Measurements from ENCODE around the gene SLC35B2.
A peak's percentile ranks its signal among the peaks of the same experiment; 100 is the strongest.

Gene SLC35B2

GRCh38 chr6:44245912-44246662 lies 11.2 kb downstream of the SLC35B2 start:
- peak; percentile 81 for DNase-seq (ENCODE audit: low read depth, low spot score)
- Histone ChIP-seq H3K9me3 (ENCODE audit: insufficient read depth, low read length) (no peaks in the 10 kb centered on the region), H3K27me3 (ENCODE audit: insufficient read depth, insufficient read length) (no peaks in the 10 kb centered on the region), H3K4me3 (ENCODE audit: insufficient read length, low read depth) (peak overlapping the region; percentile 72), H3K36me3 (ENCODE audit: insufficient read depth, insufficient read length, low read length) (peaks cover 38% of the 10 kb centered on the region), H3K9ac (ENCODE audit: insufficient read length, low read depth) (peak overlapping the region; percentile 87), H3K4me1 (ENCODE audit: insufficient read depth, insufficient read length) (peaks cover 3% of the 10 kb centered on the region)
- no peak for TF ChIP-seq YY1 (IDR thresholded peaks at IDR 0.05; ENCODE audit: insufficient read depth, insufficient read length)
- TF ChIP-seq SUZ12 (IDR thresholded peaks at IDR 0.05; ENCODE audit: extremely low read depth, insufficient read depth, insufficient read length), result no peak
- TF ChIP-seq ZNF274 (IDR thresholded peaks at IDR 0.05; ENCODE audit: low read depth, low read length), result no peak

GRCh38 chr6:44245391-44245911 lies 11.9 kb downstream of the SLC35B2 start:
- Histone ChIP-seq H3K27me3 (ENCODE audit: insufficient read depth, insufficient read length) (no peaks in the 10 kb centered on the region), H3K4me1 (ENCODE audit: insufficient read depth, insufficient read length) (peaks cover 3% of the 10 kb centered on the region), H3K9me3 (ENCODE audit: insufficient read depth, low read length) (no peaks in the 10 kb centered on the region), H3K9ac (ENCODE audit: insufficient read length, low read depth) (peak overlapping the region; percentile 87), H3K4me3 (ENCODE audit: insufficient read length, low read depth) (peak overlapping the region; percentile 56), H3K36me3 (ENCODE audit: insufficient read depth, insufficient read length, low read length) (peaks cover 32% of the 10 kb centered on the region)
- no peak for DNase-seq (ENCODE audit: low read depth, low spot score)
- TF ChIP-seq ZNF274 (IDR thresholded peaks at IDR 0.05; ENCODE audit: low read depth, low read length) (no peak), SUZ12 (IDR thresholded peaks at IDR 0.05; ENCODE audit: extremely low read depth, insufficient read depth, insufficient read length) (no peak), YY1 (IDR thresholded peaks at IDR 0.05; ENCODE audit: insufficient read depth, insufficient read length) (no peak)

- H3K9ac ChIP-seq (ENCODE audit: insufficient read length, low read depth), result no peak overlapping the region
- no peaks in the 10 kb centered on the region for H3K9me3 ChIP-seq (ENCODE audit: insufficient read depth, low read length)
- H3K4me1 ChIP-seq (ENCODE audit: insufficient read depth, insufficient read length), result peaks cover 3% of the 10 kb centered on the region
- H3K4me3 ChIP-seq (ENCODE audit: insufficient read length, low read depth), result no peak overlapping the region
- no peak for DNase-seq (ENCODE audit: low read depth, low spot score)
- peaks cover 11% of the 10 kb centered on the region for H3K36me3 ChIP-seq (ENCODE audit: insufficient read depth, insufficient read length, low read length)
- H3K27me3 ChIP-seq (ENCODE audit: insufficient read depth, insufficient read length), result no peaks in the 10 kb centered on the region
- TF ChIP-seq SUZ12 (IDR thresholded peaks at IDR 0.05; ENCODE audit: extremely low read depth, insufficient read depth, insufficient read length), result no peak
- TF ChIP-seq ZNF274 (IDR thresholded peaks at IDR 0.05; ENCODE audit: low read depth, low read length), result no peak
- no peak for TF ChIP-seq YY1 (IDR thresholded peaks at IDR 0.05; ENCODE audit: insufficient read depth, insufficient read length)
Observed at GRCh38 chr6:44243345-44243744, 14.0 kb downstream of the SLC35B2 start.

DNA sequence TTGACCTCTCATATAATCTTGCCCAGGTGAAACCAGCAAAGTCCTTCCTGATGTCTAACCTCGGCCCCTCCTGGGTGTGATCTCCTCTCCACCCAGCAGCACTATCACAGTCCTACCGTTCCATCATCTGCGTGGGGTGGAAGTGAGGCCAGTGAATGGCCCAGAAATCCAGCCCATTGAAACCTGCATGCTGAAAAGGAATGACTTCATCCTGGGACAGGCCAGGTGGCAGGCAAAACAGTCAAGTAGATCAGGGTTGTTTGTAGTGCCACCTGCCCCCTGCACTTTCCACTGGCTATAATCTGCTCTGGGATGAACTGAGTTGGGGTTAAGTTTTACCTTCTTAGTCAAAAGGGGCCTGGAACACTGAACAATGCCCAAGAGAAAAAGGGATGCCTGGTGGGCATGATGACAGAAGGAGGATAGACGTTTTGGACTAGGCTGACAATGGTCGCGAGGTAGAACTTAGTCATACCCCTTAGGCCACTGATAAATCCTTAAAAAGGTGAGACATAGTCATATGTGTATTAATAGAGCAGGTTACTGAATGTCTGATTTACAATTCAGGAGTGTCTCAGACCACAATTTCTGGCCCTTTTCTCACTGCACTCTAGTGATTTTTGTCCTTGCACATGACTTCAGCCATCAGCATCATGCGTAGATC lies 18.5 kb downstream of the SLC35B2 start:
- Histone ChIP-seq H3K4me1 (ENCODE audit: insufficient read depth, insufficient read length) (peaks cover 10% of the 10 kb centered on the region), H3K9me3 (ENCODE audit: insufficient read depth, low read length) (no peaks in the 10 kb centered on the region), H3K9ac (ENCODE audit: insufficient read length, low read depth) (no peak overlapping the region), H3K27me3 (ENCODE audit: insufficient read depth, insufficient read length) (no peaks in the 10 kb centered on the region), H3K36me3 (ENCODE audit: insufficient read depth, insufficient read length, low read length) (peaks cover 12% of the 10 kb centered on the region), H3K4me3 (ENCODE audit: insufficient read length, low read depth) (no peak overlapping the region)
- TF ChIP-seq YY1 (IDR thresholded peaks at IDR 0.05; ENCODE audit: insufficient read depth, insufficient read length) (no peak), ZNF274 (IDR thresholded peaks at IDR 0.05; ENCODE audit: low read depth, low read length) (no peak), SUZ12 (IDR thresholded peaks at IDR 0.05; ENCODE audit: extremely low read depth, insufficient read depth, insufficient read length) (no peak)
- no peak for DNase-seq (ENCODE audit: low read depth, low spot score)

GRCh38 chr6:44237813-44238433 lies 19.4 kb downstream of the SLC35B2 start:
- no peak for DNase-seq (ENCODE audit: low read depth, low spot score)
- Histone ChIP-seq H3K4me1 (ENCODE audit: insufficient read depth, insufficient read length) (peaks cover 13% of the 10 kb centered on the region), H3K9ac (ENCODE audit: insufficient read length, low read depth) (peak overlapping the region; percentile 62), H3K4me3 (ENCODE audit: insufficient read length, low read depth) (peak overlapping the region; percentile 37), H3K27me3 (ENCODE audit: insufficient read depth, insufficient read length) (no peaks in the 10 kb centered on the region), H3K36me3 (ENCODE audit: insufficient read depth, insufficient read length, low read length) (peaks cover 21% of the 10 kb centered on the region), H3K9me3 (ENCODE audit: insufficient read depth, low read length) (no peaks in the 10 kb centered on the region)
- TF ChIP-seq ZNF274 (IDR thresholded peaks at IDR 0.05; ENCODE audit: low read depth, low read length), result no peak
- no peak for TF ChIP-seq YY1 (IDR thresholded peaks at IDR 0.05; ENCODE audit: insufficient read depth, insufficient read length)
- TF ChIP-seq SUZ12 (IDR thresholded peaks at IDR 0.05; ENCODE audit: extremely low read depth, insufficient read depth, insufficient read length), result no peak

DNA sequence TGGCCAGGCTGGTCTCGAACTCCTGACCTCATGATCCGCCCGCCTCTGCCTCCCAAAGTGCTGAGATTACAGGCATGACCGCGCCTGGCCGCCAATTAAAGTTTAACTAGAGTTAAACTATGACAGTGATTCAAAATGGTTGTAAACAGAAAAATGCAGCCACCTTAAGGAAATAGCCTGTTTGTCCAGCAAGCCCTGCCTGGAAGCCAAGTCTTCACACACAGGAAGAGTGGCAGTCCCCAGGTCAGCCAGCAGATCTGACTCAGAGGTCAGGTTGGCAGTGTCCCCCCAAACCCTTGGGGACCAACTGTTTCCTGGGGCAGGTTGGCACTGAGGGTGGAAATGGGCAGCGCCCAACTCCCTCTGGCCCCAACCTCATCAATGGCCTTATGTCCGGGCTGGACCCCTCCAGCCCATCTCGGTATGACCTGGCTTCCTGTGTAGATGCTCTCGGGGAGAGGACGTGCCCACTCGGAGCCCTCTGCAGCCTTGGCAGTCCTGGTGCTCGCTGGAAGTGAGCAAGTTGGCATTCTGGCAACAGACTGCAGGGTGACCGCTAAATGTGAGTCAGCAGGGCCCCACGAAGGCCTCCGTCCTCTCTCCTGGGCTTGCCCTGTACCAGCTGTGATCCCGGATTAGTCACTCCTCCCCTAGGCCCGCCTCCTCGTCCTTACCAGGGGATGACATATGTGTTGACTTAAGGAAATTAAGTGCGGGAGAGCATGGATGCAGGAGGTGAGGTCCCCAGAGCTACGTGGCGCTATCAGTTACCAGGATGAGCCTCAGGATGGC lies 20.1 kb downstream of the SLC35B2 start:
- TF ChIP-seq ZNF274 (IDR thresholded peaks at IDR 0.05; ENCODE audit: low read depth, low read length) (no peak), YY1 (IDR thresholded peaks at IDR 0.05; ENCODE audit: insufficient read depth, insufficient read length) (no peak), SUZ12 (IDR thresholded peaks at IDR 0.05; ENCODE audit: extremely low read depth, insufficient read depth, insufficient read length) (no peak)
- Histone ChIP-seq H3K36me3 (ENCODE audit: insufficient read depth, insufficient read length, low read length) (peaks cover 28% of the 10 kb centered on the region), H3K4me1 (ENCODE audit: insufficient read depth, insufficient read length) (peaks cover 10% of the 10 kb centered on the region), H3K9me3 (ENCODE audit: insufficient read depth, low read length) (no peaks in the 10 kb centered on the region), H3K27me3 (ENCODE audit: insufficient read depth, insufficient read length) (no peaks in the 10 kb centered on the region), H3K9ac (ENCODE audit: insufficient read length, low read depth) (no peak overlapping the region), H3K4me3 (ENCODE audit: insufficient read length, low read depth) (peak overlapping the region; percentile 37)
- peak; percentile 42 for DNase-seq (ENCODE audit: low read depth, low spot score)
